Body of pancreas (tissue), 4 donors: ENCODE data around the gene PPP1R15A.

Experiments
- CTCF ChIP-seq, 7 experiments: fragments of 450-650 bp in 4 of 7; fragments of 200-600 bp in 3 of 7; sonication (generic) in 3 of 7; IDR thresholded peaks; one replicate each; pipeline ENCODE4 v1.5.1; 2016 to 2019; ENCODE audit warnings: antibody characterized with exemption in 7 of 7
- POLR2A ChIP-seq, 3 donors: fragments of 450-650 bp; IDR thresholded peaks; one replicate each; pipeline ENCODE4 v1.6.1; 2016; ENCODE audit warnings: antibody characterized with exemption in 3 of 3, mild to moderate bottlenecking in 2 of 3

DNA sequence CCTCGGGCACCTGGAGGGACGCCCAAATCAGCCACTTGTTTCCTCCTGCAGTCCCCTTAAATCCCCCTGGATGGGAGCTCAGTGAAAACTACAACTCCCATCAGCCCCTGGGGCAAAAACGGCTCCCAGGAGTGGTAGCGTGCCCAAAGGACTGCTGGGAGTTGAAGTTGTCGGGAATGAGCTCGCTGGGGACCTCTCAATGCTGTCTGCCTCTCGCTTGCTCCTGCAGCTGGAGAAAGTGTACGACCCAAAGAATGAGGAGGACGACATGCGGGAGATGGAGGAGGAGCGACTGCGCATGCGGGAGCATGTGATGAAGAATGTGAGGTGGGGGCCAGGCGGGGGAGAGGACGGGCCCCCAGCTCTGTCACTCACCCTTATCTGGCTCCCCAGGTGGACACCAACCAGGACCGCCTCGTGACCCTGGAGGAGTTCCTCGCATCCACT is 46.6 kb downstream of the PPP1R15A start:
- TF ChIP-seq CTCF (IDR thresholded peaks at IDR 0.05) = no peak
- no peak for TF ChIP-seq POLR2A (IDR thresholded peaks at IDR 0.05)
